Fibroblast of skin of left quadriceps (primary cell): Measurements from ENCODE around the gene ZNF783.
"Not testable (repeated sequence)": the region's sequence is repeated elsewhere in the genome, so short reads cannot be mapped to it uniquely, and the experiment has no call there.

Source experiments
- DNase-seq, 2 experiments: peaks; one replicate each; pipeline ENCODE4 v3.0.0-alpha.2; 2013; ENCODE audit warnings: low read depth in 2 of 2

ZNF783 gene

GRCh38 chr7:149240637-149241036 is 21.4 kb upstream of the ZNF783 start:
- no peak for DNase-seq

GRCh38 chr7:149241696-149242095 is 20.3 kb upstream of the ZNF783 start:
- no peak for DNase-seq

GRCh38 chr7:149245244-149245643 is 16.8 kb upstream of the ZNF783 start:
- DNase-seq, result no peak

- DNase-seq, result no peak
Observed at GRCh38 chr7:149245744-149246143, 16.3 kb upstream of the ZNF783 start.

- DNase-seq, result no peak
Observed at GRCh38 chr7:149248777-149249176, 13.2 kb upstream of the ZNF783 start.

GRCh38 chr7:149250151-149250550 is 11.8 kb upstream of the ZNF783 start:
- DNase-seq, result not testable (repeated sequence)

- not testable (repeated sequence) for DNase-seq
Observed at GRCh38 chr7:149251518-149251917, 10.5 kb upstream of the ZNF783 start.

GRCh38 chr7:149252378-149252777 is 9.6 kb upstream of the ZNF783 start:
- DNase-seq, result no peak

GRCh38 chr7:149253665-149254064 is 8.3 kb upstream of the ZNF783 start:
- no peak for DNase-seq

GRCh38 chr7:149254181-149254858 is 7.7 kb upstream of the ZNF783 start:
- no peak for DNase-seq

- DNase-seq, result no peak
Observed at GRCh38 chr7:149255174-149255573, 6.8 kb upstream of the ZNF783 start.

GRCh38 chr7:149256568-149256967 is 5.4 kb upstream of the ZNF783 start:
- DNase-seq, result no peak

- DNase-seq, result no peak
Observed at GRCh38 chr7:149257146-149257545, 4.8 kb upstream of the ZNF783 start.

GRCh38 chr7:149261316-149261828 is 624 bp upstream of the ZNF783 start:
- no peak for DNase-seq

GRCh38 chr7:149266451-149266850 is 4.5 kb downstream of the ZNF783 start:
- DNase-seq, result no peak

GRCh38 chr7:149267733-149268132 is 5.7 kb downstream of the ZNF783 start:
- DNase-seq, result no peak

GRCh38 chr7:149274424-149274823 is 12.4 kb downstream of the ZNF783 start:
- DNase-seq, result not testable (repeated sequence)

GRCh38 chr7:149277871-149278270 is 15.9 kb downstream of the ZNF783 start:
- DNase-seq, result no peak

GRCh38 chr7:149278396-149278795 is 16.4 kb downstream of the ZNF783 start:
- no peak for DNase-seq

GRCh38 chr7:149279111-149279743 is 17.2 kb downstream of the ZNF783 start:
- DNase-seq, result no peak

- no peak for DNase-seq
Observed at GRCh38 chr7:149280151-149280550, 18.2 kb downstream of the ZNF783 start.

GRCh38 chr7:149280661-149281507 is 18.9 kb downstream of the ZNF783 start:
- DNase-seq, result no peak
